IMR-90 (cell line): ENCODE measurements around the gene MAPK9. TPM values are rescaled to one million over a fixed set of nuclear protein-coding genes. Genes with fewer than 3 reads are reported as not detected.
A peak's percentile ranks its signal among the peaks of the same experiment; 100 is the strongest.

ENCODE experiments used
- ATAC-seq: fragments of 200-7000 bp; cut with Tn5 transposase; 2 replicates; pipeline ENCODE4 v1.9.1; 2020; ENCODE audit warnings: low read depth, mild to moderate bottlenecking, moderate library complexity
- BruUV-seq: library from RNA; stranded (reverse); fragments of 400-500 nt; replicated peaks from 2 replicates; lab custom pipeline; 2021; lab: Mats Ljungman, UMichigan
- CTCF ChIA-PET: fragments of 300-600 bp; formaldehyde crosslinking; extraction: SDS; loops from one replicate; lab custom pipeline; 2021; ENCODE audit warnings: antibody characterized with exemption; lab: Yijun Ruan, JAX
- POLR2A ChIA-PET: fragments of 300-600 bp; sonication (Branson Sonifier 250); formaldehyde crosslinking; loops from one replicate; lab custom pipeline; 2022; ENCODE audit warnings: antibody characterized with exemption; ENCODE audit not compliant: unreplicated experiment; lab: Charles Lee
- DNase-seq: peaks from one replicate; pipeline ENCODE4 v3.0.0; 2013
- H2AFZ ChIP-seq: replicated peaks from 2 replicates; pipeline ENCODE3; 2013; ENCODE audit warnings: low read length, mild to moderate bottlenecking; ENCODE audit not compliant: poor library complexity
- H2AK5ac ChIP-seq: 2 replicates; pipeline ENCODE4 v1.6.1; 2013; ENCODE audit warnings: low read depth, low read length, inconsistent platforms
- H2AK9ac ChIP-seq: replicated peaks from 2 replicates; pipeline ENCODE3; 2013; ENCODE audit warnings: mild to moderate bottlenecking, low read depth, low read length, moderate library complexity; ENCODE audit not compliant: poor library complexity
- H2BK120ac ChIP-seq: 2 replicates; pipeline ENCODE4 v1.6.1; 2013; ENCODE audit warnings: low read depth, low read length, inconsistent platforms
- H2BK15ac ChIP-seq: 3 replicates; pipeline ENCODE4 v1.6.1; 2013; ENCODE audit warnings: low read depth, low read length, inconsistent platforms
- H2BK20ac ChIP-seq: 2 replicates; pipeline ENCODE4 v1.6.1; 2013; ENCODE audit warnings: low read depth, mild to moderate bottlenecking, inconsistent platforms, low read length, moderate library complexity
- H2BK5ac ChIP-seq: 2 replicates; pipeline ENCODE4 v1.6.1; 2013; ENCODE audit warnings: mild to moderate bottlenecking, low read depth, low read length, inconsistent platforms; ENCODE audit not compliant: poor library complexity, severe bottlenecking
- H3K14ac ChIP-seq: replicated peaks from 2 replicates; pipeline ENCODE4 v1.6.1; 2013; ENCODE audit warnings: low read depth, low read length, inconsistent platforms
- H3K18ac ChIP-seq: 2 replicates; pipeline ENCODE4 v1.6.1; 2013; ENCODE audit warnings: low read depth, low read length, control low read depth
- H3K23ac ChIP-seq: 2 replicates; pipeline ENCODE4 v1.6.1; 2013; ENCODE audit warnings: low read depth, low read length, inconsistent platforms
- H3K27ac ChIP-seq: 2 replicates; pipeline ENCODE4 v1.5.1; 2013; ENCODE audit warnings: mild to moderate bottlenecking, control low read depth, low read length; ENCODE audit not compliant: insufficient read depth
- H3K27me3 ChIP-seq: 2 replicates; pipeline ENCODE4 v1.6.1; 2013; ENCODE audit warnings: low read length; ENCODE audit not compliant: control insufficient read depth, insufficient read depth
- H3K36me3 ChIP-seq: 2 replicates; pipeline ENCODE4 v1.6.1; 2013; ENCODE audit warnings: low read length, mixed read lengths; ENCODE audit not compliant: control insufficient read depth, insufficient read depth
- H3K4ac ChIP-seq: 2 replicates; pipeline ENCODE4 v1.6.1; 2013; ENCODE audit warnings: low read depth, low read length, inconsistent platforms
- H3K4me1 ChIP-seq: 2 replicates; pipeline ENCODE4 v1.6.1; 2013; ENCODE audit warnings: low read length, mixed read lengths; ENCODE audit not compliant: control insufficient read depth, insufficient read depth
- H3K4me2 ChIP-seq: 2 replicates; pipeline ENCODE4 v1.6.1; 2013; ENCODE audit warnings: low read depth, mild to moderate bottlenecking, control low read depth, low read length, moderate library complexity
- H3K4me3 ChIP-seq: 2 replicates; pipeline ENCODE4 v1.5.1; 2013; ENCODE audit warnings: low read depth, mild to moderate bottlenecking, control low read depth, low read length, moderate library complexity; ENCODE audit not compliant: insufficient read depth
- H3K56ac ChIP-seq: 2 replicates; pipeline ENCODE4 v1.6.1; 2013; ENCODE audit warnings: low read length, inconsistent platforms; ENCODE audit not compliant: insufficient read depth; ENCODE audit errors: extremely low read depth
- H3K79me1 ChIP-seq, 2 experiments: 2 replicates each; pipeline ENCODE4 v1.6.1; 2013; ENCODE audit warnings: low read length in 2 of 2, inconsistent platforms in 1 of 2, low read depth in 1 of 2
- H3K9ac ChIP-seq: 2 replicates; pipeline ENCODE4 v1.6.1; 2013; ENCODE audit warnings: low read depth, low read length, control low read depth
- H3K9me1 ChIP-seq: 2 replicates; pipeline ENCODE4 v1.6.1; 2013; ENCODE audit warnings: low read length, inconsistent platforms; ENCODE audit not compliant: insufficient read depth
- H3K9me3 ChIP-seq: 2 replicates; pipeline ENCODE4 v1.6.1; 2013; ENCODE audit warnings: low read length; ENCODE audit not compliant: control insufficient read depth, insufficient read depth
- H4K20me1 ChIP-seq: 2 replicates; pipeline ENCODE4 v1.6.1; 2013; ENCODE audit warnings: low read length, inconsistent platforms; ENCODE audit not compliant: insufficient read depth
- H4K5ac ChIP-seq: 2 replicates; pipeline ENCODE4 v1.6.1; 2013; ENCODE audit warnings: mild to moderate bottlenecking, low read depth, low read length, control low read depth
- H4K8ac ChIP-seq, 2 experiments: 2 replicates each; pipeline ENCODE4 v1.6.1; 2013; ENCODE audit warnings: low read depth in 2 of 2, low read length in 2 of 2, control low read depth in 1 of 2, inconsistent platforms in 1 of 2
- H4K91ac ChIP-seq: 2 replicates; pipeline ENCODE4 v1.6.1; 2013; ENCODE audit warnings: low read depth, low read length, inconsistent platforms; ENCODE audit not compliant: insufficient read depth
- BHLHE40 ChIP-seq: fragments of 150-350 bp; IDR thresholded peaks from 2 replicates; pipeline ENCODE4 v1.6.1; 2016; ENCODE audit warnings: mild to moderate bottlenecking, low read depth, low read length
- CEBPB ChIP-seq: IDR thresholded peaks from 2 replicates; pipeline ENCODE4 v1.6.1; 2012; ENCODE audit warnings: low read depth, low read length, improper control_type of control experiment
- CHD1 ChIP-seq: IDR thresholded peaks from 2 replicates; pipeline ENCODE4 v1.6.1; 2012; ENCODE audit warnings: low read depth, low read length, improper control_type of control experiment
- FOS ChIP-seq: fragments of 150-350 bp; IDR thresholded peaks from 2 replicates; pipeline ENCODE4 v1.6.1; 2016; ENCODE audit warnings: low read depth, low read length
- MAFK ChIP-seq: IDR thresholded peaks from 2 replicates; pipeline ENCODE4 v1.6.1; 2012; ENCODE audit warnings: low read depth, low read length, improper control_type of control experiment
- MAZ ChIP-seq: IDR thresholded peaks from 2 replicates; pipeline ENCODE4 v1.6.1; 2012; ENCODE audit warnings: low read depth, mild to moderate bottlenecking, low read length, improper control_type of control experiment, moderate library complexity, borderline replicate concordance
- NFE2L2 ChIP-seq: fragments of 150-350 bp; IDR thresholded peaks from 2 replicates; pipeline ENCODE4 v1.6.1; 2016; ENCODE audit warnings: low read depth, mild to moderate bottlenecking, low read length
- RAD21 ChIP-seq: IDR thresholded peaks from 2 replicates; pipeline ENCODE4 v1.6.1; 2012; ENCODE audit warnings: low read length, improper control_type of control experiment
- RCOR1 ChIP-seq: IDR thresholded peaks from 2 replicates; pipeline ENCODE4 v1.6.1; 2012; ENCODE audit warnings: mild to moderate bottlenecking, low read length, improper control_type of control experiment; ENCODE audit not compliant: insufficient replicate concordance
- SMC3 ChIP-seq: fragments of 150-350 bp; IDR thresholded peaks from 2 replicates; pipeline ENCODE4 v1.6.1; 2016; ENCODE audit warnings: low read depth, mild to moderate bottlenecking, antibody characterized with exemption, low read length, moderate library complexity
- USF2 ChIP-seq: fragments of 150-350 bp; IDR thresholded peaks from 2 replicates; pipeline ENCODE4 v1.6.1; 2017; ENCODE audit warnings: mild to moderate bottlenecking, antibody characterized with exemption, low read length, low read depth
- WGBS, 2 experiments: methylation state at CpG; one replicate each; pipeline versions ENCODE4 v1.1.5 to v1.1.7; 2013; ENCODE audit warnings: missing lambda C conversion rate in 2 of 2; ENCODE audit not compliant: insufficient read length in 1 of 2; ENCODE audit errors: extremely low coverage in 2 of 2; 5-methylcytosine and 5-hydroxymethylcytosine counted together
- dilution Hi-C: fragments of 300-500 bp; cut with HindIII; formaldehyde crosslinking; loops from one replicate; pipeline ENCODE4 v1.14.3; 2018; ENCODE audit warnings: low sequenced_read_pairs; ENCODE audit not compliant: unreplicated experiment
- in situ Hi-C: fragments of 300-500 bp; cut with MboI; formaldehyde crosslinking; loops from 3 replicates; pipeline ENCODE4 v1.14.3; 2019; ENCODE audit warnings: low sequenced_read_pairs, inconsistent platforms, mixed read lengths
- intact Hi-C: fragments of 100-400 bp; cut with micrococcal nuclease; formaldehyde crosslinking; loops from 2 replicates; pipeline ENCODE4 v1.10.0; 2022
- polyA plus RNA-seq, 3 experiments: library from polyadenylated mRNA; depleted of rRNA; stranded (reverse); fragments of >200 nt; gene quantifications; 2 replicates each; pipeline ENCODE4 v1.2.3, GENCODE V29; 2012; ENCODE audit warnings: low replicate concordance in 1 of 3
- total RNA-seq: library from RNA; depleted of rRNA; stranded (reverse); fragments of >200 nt; gene quantifications from 2 replicates; pipeline ENCODE4 v1.2.3, GENCODE V29; 2012

The MAPK9 gene
- total and polyA plus RNA-seq, 2 of the 4 experiments (the other 2 are of a cell fraction) = 22.9 to 23.3 TPM

GRCh38 chr5:180330810-180331646 is 39.1 kb upstream of the MAPK9 start:
- peaks cover 0 to 8% of the 10 kb centered on the region in 2 experiments; a peak in 1 of 4 replicates for H3K79me1 ChIP-seq
- peak overlapping the region; percentile 63; the same call in 1 of the 2 replicates for H2BK20ac ChIP-seq
- no peak overlapping the region for H3K4me3 ChIP-seq
- POLR2A ChIA-PET = interaction anchor here (0.7 kb wide), 1 partner anchor 275 kb away, joined by 4 read pairs; no protein-coding TSS in a partner anchor
- peak overlapping the region; percentile 20; the same call in 1 of the 2 replicates for H3K27ac ChIP-seq
- in situ Hi-C loops = no loop called here
- H3K23ac ChIP-seq = peak overlapping the region; percentile 76; the same call in 1 of the 2 replicates
- peak overlapping the region; percentile 79 for H3K4ac ChIP-seq
- H4K5ac ChIP-seq = no peak overlapping the region
- H3K9me3 ChIP-seq = no peaks in the 10 kb centered on the region
- peak overlapping the region; percentile 42 for H2BK5ac ChIP-seq
- peak overlapping the region; percentile 56 for H2BK120ac ChIP-seq
- 0 out of 3 replicates have a peak overlapping the region, but pooled peaks have one; percentile 28 for H2BK15ac ChIP-seq
- BruUV-seq = no TSS peak
- no peak overlapping the region for H3K56ac ChIP-seq
- peak; percentile 78 for ATAC-seq
- H3K9ac ChIP-seq = no peak overlapping the region
- peak overlapping the region; percentile 73; the same call in 1 of the 2 replicates for H3K14ac ChIP-seq
- TF ChIP-seq CEBPB = peak; percentile 99
- 0 out of 2 replicates have a peak, but pooled peaks have one; percentile 13 for TF ChIP-seq SMC3
- peak; percentile 46; the same call in 1 of the 2 replicates for TF ChIP-seq MAZ
- no peak for TF ChIP-seq CHD1
- no peak for TF ChIP-seq MAFK
- peak; percentile 34; the same call in 1 of the 2 replicates for TF ChIP-seq BHLHE40
- TF ChIP-seq FOS = peak; percentile 99
- 0 out of 2 replicates have a peak, but pooled peaks have one; percentile 14 for TF ChIP-seq RAD21
- TF ChIP-seq USF2 = no peak
- peak; percentile 43 for TF ChIP-seq RCOR1
- TF ChIP-seq NFE2L2 = peak; percentile 57; the same call in 1 of the 2 replicates
- CTCF ChIA-PET = interaction anchor here (0.8 to 1.3 kb wide), 3 partner anchors 15 to 38 kb away, joined by 3 to 5 read pairs (median 4); no protein-coding TSS in a partner anchor
- H3K4me2 ChIP-seq = peak overlapping the region; percentile 44
- H2AK9ac ChIP-seq = no peak overlapping the region
- peaks cover 21% of the 10 kb centered on the region for H4K20me1 ChIP-seq
- peak overlapping the region; percentile 36; the same call in 1 of the 2 replicates for H4K91ac ChIP-seq
- peaks cover 18% of the 10 kb centered on the region for H3K36me3 ChIP-seq
- dilution Hi-C loops = no loop called here
- H3K27me3 ChIP-seq = no peaks in the 10 kb centered on the region
- intact Hi-C loops = loop anchor here (2.0 kb wide), 1 partner anchor 38 kb away; the partner anchor contains the start of gene MAPK9
- peak overlapping the region; percentile 13; the same call in 1 of the 2 replicates for H2AK5ac ChIP-seq
- peaks cover 20% of the 10 kb centered on the region for H3K9me1 ChIP-seq
- WGBS, 2 experiments = 0% methylated on average over 2 of the region's 16 CpGs; no CpG with 5 or more reads in 1 of the 2 experiments
- peak overlapping the region; percentile 26 for H2AFZ ChIP-seq
- H4K8ac ChIP-seq = peak overlapping the region in 1 of 2 experiments; percentile 55; a peak in 2 of 4 replicates
- peak overlapping the region; percentile 1; the same call in 1 of the 2 replicates for H3K18ac ChIP-seq
- peak; percentile 99 for DNase-seq
- peaks cover 18% of the 10 kb centered on the region for H3K4me1 ChIP-seq
